HepG2 (cell line): ENCODE measurements around the gene MCEE. TPM values are rescaled to one million over a fixed set of nuclear protein-coding genes. Genes with fewer than 3 reads are reported as not detected.

Experiments used
- ATAC-seq: fragments of 200-7000 bp; cut with Tn5 transposase; 3 replicates; pipeline ENCODE4 v1.9.1; 2020; ENCODE audit warnings: mild to moderate bottlenecking, moderate library complexity
- BruUV-seq: library from RNA; stranded (reverse); fragments of 400-500 nt; replicated peaks from 2 replicates; lab custom pipeline; 2021; lab: Mats Ljungman, UMichigan
- CTCF ChIA-PET: fragments of 300-600 bp; formaldehyde crosslinking; extraction: SDS; loops from one replicate; lab custom pipeline; 2021; ENCODE audit warnings: low total read pairs, inconsistent platforms, low intra/inter-chr PET ratio; lab: Yijun Ruan, JAX
- POLR2A ChIA-PET: fragments of 350-600 bp; sonication (Branson Sonifier 250); formaldehyde crosslinking; loops from one replicate; lab custom pipeline; 2020; ENCODE audit warnings: antibody characterized with exemption, inconsistent platforms; lab: Yijun Ruan, JAX
- DNase-seq: peaks from one replicate; pipeline ENCODE4 v3.0.0-alpha.2; 2015; ENCODE audit warnings: low spot score
- FAIRE-seq: peaks from 3 replicates; lab custom pipeline; 2011; peaks lifted over from hg19 to GRCh38; lab: Jason Lieb, UNC
- H2AFZ ChIP-seq: one replicate; pipeline ENCODE4 v1.6.1; 2011; ENCODE audit warnings: low read length, inconsistent platforms
- H3K27ac ChIP-seq: fragments of 300-600 bp; 3 replicates; pipeline ENCODE4 v1.8.0; 2011; ENCODE audit warnings: mixed run types, mild to moderate bottlenecking, mixed read lengths, low read length, inconsistent platforms; ENCODE audit not compliant: insufficient read depth; ENCODE audit errors: extremely low read length
- H3K27me3 ChIP-seq, 2 experiments: fragments of 200-600 bp in 1 of 2; 2 replicates in 1 of 2; 3 replicates in 1 of 2; pipeline versions ENCODE4 v1.6.0 to v1.8.0; 2011; ENCODE audit warnings: low read length in 2 of 2, mild to moderate bottlenecking in 2 of 2, moderate library complexity in 2 of 2, inconsistent platforms in 1 of 2; ENCODE audit not compliant: insufficient read depth in 2 of 2, control insufficient read depth in 1 of 2
- H3K36me3 ChIP-seq, 2 experiments: fragments of 200-600 bp in 1 of 2; replicated peaks in 1 of 2; 2 replicates in 1 of 2; 3 replicates in 1 of 2; pipeline versions ENCODE4 v1.5.1 to v1.8.0; 2011; ENCODE audit warnings: low read length in 2 of 2, inconsistent platforms in 1 of 2; ENCODE audit not compliant: insufficient read depth in 2 of 2, control insufficient read depth in 1 of 2
- H3K4me1 ChIP-seq: 2 replicates; pipeline ENCODE4 v1.5.1; 2012; ENCODE audit warnings: low read length, inconsistent platforms; ENCODE audit not compliant: insufficient read depth
- H3K4me2 ChIP-seq: 2 replicates; pipeline ENCODE4 v1.6.0; 2011; ENCODE audit warnings: low read depth, low read length, inconsistent platforms
- H3K4me3 ChIP-seq, 3 experiments: fragments of 200-600 bp in 1 of 3; sonication (generic), shearing (Covaris generic) in 1 of 3; replicated peaks in 1 of 3; 2 replicates each; pipeline ENCODE4 v1.5.1; 2011 to 2016; ENCODE audit warnings: low read length in 3 of 3, inconsistent platforms in 2 of 3, low read depth in 2 of 3, mild to moderate bottlenecking in 2 of 3, control low read depth in 1 of 3, mixed read lengths in 1 of 3; ENCODE audit not compliant: insufficient read depth in 1 of 3
- H3K79me2 ChIP-seq: one replicate; pipeline ENCODE4 v1.6.1; 2011; ENCODE audit warnings: low read length, inconsistent platforms; ENCODE audit not compliant: insufficient read depth
- H3K9ac ChIP-seq: 2 replicates; pipeline ENCODE4 v1.6.0; 2011; ENCODE audit warnings: mild to moderate bottlenecking, low read depth, low read length, inconsistent platforms; ENCODE audit not compliant: insufficient read depth
- H3K9me3 ChIP-seq: 2 replicates; pipeline ENCODE4 v1.5.1; 2012; ENCODE audit warnings: mild to moderate bottlenecking, low read length
- H4K20me1 ChIP-seq: 2 replicates; pipeline ENCODE4 v1.6.0; 2011; ENCODE audit warnings: inconsistent platforms, mild to moderate bottlenecking, low read length, moderate library complexity; ENCODE audit not compliant: insufficient read depth
- FOXA3 ChIP-seq: IDR thresholded peaks from 2 replicates; pipeline ENCODE4 v1.6.1; 2016; ENCODE audit warnings: missing genetic modification reagents, missing compliant biosample characterization
- FOXC1 ChIP-seq: sonication (generic); formaldehyde crosslinking; IDR thresholded peaks from 2 replicates; pipeline ENCODE4 v1.8.0; 2022; ENCODE audit warnings: mild to moderate bottlenecking, missing genetic modification reagents, borderline replicate concordance
- HNF4A ChIP-seq: sonication (generic); formaldehyde crosslinking; IDR thresholded peaks from 2 replicates; pipeline ENCODE4 v1.4.0; 2020; ENCODE audit warnings: missing genetic modification reagents
- HNRNPL ChIP-seq: fragments of 200-400 bp; formaldehyde crosslinking; IDR thresholded peaks from 2 replicates; pipeline ENCODE4 v1.6.1; 2017; ENCODE audit warnings: mild to moderate bottlenecking, low read depth, low read length
- MAX ChIP-seq: IDR thresholded peaks from 2 replicates; pipeline ENCODE4 v1.6.1; 2012; ENCODE audit warnings: inconsistent platforms
- NFIC ChIP-seq: IDR thresholded peaks from 2 replicates; pipeline ENCODE4 v1.6.1; 2012; ENCODE audit warnings: mild to moderate bottlenecking, low read length, inconsistent platforms
- NONO ChIP-seq, 2 experiments: fragments of 450-650 bp in 1 of 2; sonication (generic) in 1 of 2; formaldehyde crosslinking in 1 of 2; IDR thresholded peaks in 1 of 2; conservative IDR thresholded peaks in 1 of 2; 2 replicates each; pipeline versions ENCODE4 v1.6.1 to v1.8.0; 2017 to 2022; ENCODE audit warnings: mild to moderate bottlenecking in 1 of 2, missing genetic modification reagents in 1 of 2, moderate library complexity in 1 of 2
- PBX3 ChIP-seq: sonication (generic); formaldehyde crosslinking; IDR thresholded peaks from 2 replicates; pipeline ENCODE4 v1.8.1; 2023; ENCODE audit warnings: missing genetic modification reagents, inconsistent platforms, borderline replicate concordance
- PRMT3 ChIP-seq: sonication (generic); formaldehyde crosslinking; IDR thresholded peaks from 2 replicates; pipeline ENCODE4 v1.8.1; 2022; ENCODE audit warnings: low read depth, mild to moderate bottlenecking, moderate library complexity, missing genetic modification reagents, borderline replicate concordance
- SAFB2 ChIP-seq: sonication (generic); formaldehyde crosslinking; IDR thresholded peaks from 2 replicates; pipeline ENCODE4 v1.5.1; 2020; ENCODE audit warnings: missing genetic modification reagents, low read depth, mild to moderate bottlenecking, borderline replicate concordance
- ZBTB38 ChIP-seq: sonication (generic); formaldehyde crosslinking; IDR thresholded peaks from 2 replicates; pipeline ENCODE4 v1.5.1; 2020; ENCODE audit warnings: mild to moderate bottlenecking, missing genetic modification reagents
- ZFP36L1 ChIP-seq: sonication (generic); formaldehyde crosslinking; IDR thresholded peaks from 2 replicates; pipeline ENCODE4 v1.8.0; 2022; ENCODE audit warnings: mild to moderate bottlenecking, missing genetic modification reagents, moderate library complexity
- ZMYM4 ChIP-seq: sonication (generic); formaldehyde crosslinking; IDR thresholded peaks from 2 replicates; pipeline ENCODE4 v1.8.1; 2023; ENCODE audit warnings: mild to moderate bottlenecking, missing genetic modification reagents
- ZSCAN25 ChIP-seq: sonication (generic); formaldehyde crosslinking; IDR thresholded peaks from 2 replicates; pipeline ENCODE4 v1.8.0; 2022; ENCODE audit warnings: mild to moderate bottlenecking, missing genetic modification reagents
- ZSCAN29 ChIP-seq: sonication (generic); formaldehyde crosslinking; conservative IDR thresholded peaks from 2 replicates; pipeline ENCODE4 v1.4.0; 2020; ENCODE audit warnings: mild to moderate bottlenecking, missing genetic modification reagents
- WGBS: methylation state at CpG from one replicate; pipeline ENCODE4 v1.1.6; 2017; ENCODE audit warnings: low lambda C conversion rate; 5-methylcytosine and 5-hydroxymethylcytosine counted together
- in situ Hi-C: cut with HindIII; loops from 2 replicates; pipeline ENCODE4 v1.10.0; 2017; ENCODE audit warnings: low pct_unique_long_range_greater_than_20kb; ENCODE audit not compliant: extremely low pct_ligation_motif_present
- intact Hi-C: fragments of 100-400 bp; cut with micrococcal nuclease; formaldehyde crosslinking; loops from one replicate; pipeline ENCODE4 v1.10.0; 2022; ENCODE audit not compliant: unreplicated experiment
- polyA plus RNA-seq, 8 experiments: library from polyadenylated mRNA; depleted of rRNA in 3 of 8; stranded (reverse) in 7 of 8; unstranded in 1 of 8; fragments of >200 nt; fragmentation: Illumina TruSeq in 4 of 8; extraction: Trizol in 4 of 8; gene quantifications; 2 replicates each; pipeline versions ENCODE4 v1.2.1 to v1.2.3, GENCODE V29; 2011 to 2016; ENCODE audit warnings: low read depth in 4 of 8, missing spikeins in 1 of 8, mixed read lengths in 1 of 8; ENCODE audit not compliant: insufficient read depth in 1 of 8
- total RNA-seq, 5 experiments: library from RNA; depleted of rRNA; stranded (reverse); fragments of >200 nt; fragmentation: Illumina TruSeq; extraction: Trizol; gene quantifications; 2 replicates each; pipeline ENCODE4 v1.2.3, GENCODE V29; 2016; ENCODE audit warnings: low read depth in 1 of 5
- TF ChIP-seq, protein P1 (sequence below): sonication (generic); formaldehyde crosslinking; IDR thresholded peaks from 2 replicates; pipeline ENCODE4 v1.4.0; 2020; ENCODE audit warnings: missing genetic modification reagents
- TF ChIP-seq, protein P2 (sequence below): sonication (generic); formaldehyde crosslinking; IDR thresholded peaks from 2 replicates; pipeline ENCODE4 v1.5.1; 2020; ENCODE audit warnings: missing genetic modification reagents, mild to moderate bottlenecking, borderline replicate concordance

Gene MCEE
- total and polyA plus RNA-seq, 2 of the 13 experiments (the other 11 are each of a cell fraction or from before 2014, with no cell fraction given) = 32.0 to 66.9 TPM

- intact Hi-C loops (no loop called here), in situ Hi-C loops (loop anchor here (5.0 kb wide), 1 partner anchor 56 kb away; no protein-coding TSS in a partner anchor)
- CTCF ChIA-PET = interaction anchor here (2.7 kb wide), 1 partner anchor 53 kb away, joined by 24 read pairs; no protein-coding TSS in a partner anchor
- Histone ChIP-seq H2AFZ (no peak overlapping the region), H3K27me3 (0 out of 5 replicates have a peak, but pooled peaks cover 0 to 7% of the 10 kb centered on the region in 2 experiments), H3K27ac (no peak overlapping the region), H3K9me3 (no peaks in the 10 kb centered on the region), H3K4me3 (no peak overlapping the region; a peak in 1 of 6 replicates), H3K4me2 (peak overlapping the region; percentile 36), H3K36me3 (no peaks in the 10 kb centered on the region), H3K79me2 (no peaks in the 10 kb centered on the region), H3K4me1 (peaks cover 45% of the 10 kb centered on the region), H4K20me1 (no peaks in the 10 kb centered on the region), H3K9ac (no peak overlapping the region)
- FAIRE-seq (no peak), DNase-seq (peak; percentile 50), ATAC-seq (no peak)
- POLR2A ChIA-PET = interaction anchor here (0.9 to 3.6 kb wide), 2 partner anchors 29 to 53 kb away, joined by 3 to 25 read pairs; partner anchors contain the start of genes MCEE and MPHOSPH10
- 3% methylated on average over 2 of the region's 2 CpGs for WGBS
- BruUV-seq = no TSS peak
- TF ChIP-seq NFIC (no peak), ZFP36L1 (CRISPR knock-in tag) (no peak), PRMT3 (CRISPR knock-in tag) (no peak), FOXC1 (CRISPR knock-in tag) (no peak), ZBTB38 (no peak), NONO (IDR thresholded peaks at IDR 0.05) (no peak), NONO (CRISPR knock-in tag; conservative IDR thresholded peaks at IDR 0.05) (no peak), ZSCAN29 (CRISPR knock-in tag) (no peak), HNF4A (CRISPR knock-in tag) (no peak), ZMYM4 (no peak), MAX (no peak), FOXA3 (peak; percentile 44), SAFB2 (CRISPR knock-in tag) (no peak), PBX3 (no peak), ZSCAN25 (CRISPR knock-in tag) (no peak), HNRNPL (no peak)
- TF ChIP-seq, protein P1, sequence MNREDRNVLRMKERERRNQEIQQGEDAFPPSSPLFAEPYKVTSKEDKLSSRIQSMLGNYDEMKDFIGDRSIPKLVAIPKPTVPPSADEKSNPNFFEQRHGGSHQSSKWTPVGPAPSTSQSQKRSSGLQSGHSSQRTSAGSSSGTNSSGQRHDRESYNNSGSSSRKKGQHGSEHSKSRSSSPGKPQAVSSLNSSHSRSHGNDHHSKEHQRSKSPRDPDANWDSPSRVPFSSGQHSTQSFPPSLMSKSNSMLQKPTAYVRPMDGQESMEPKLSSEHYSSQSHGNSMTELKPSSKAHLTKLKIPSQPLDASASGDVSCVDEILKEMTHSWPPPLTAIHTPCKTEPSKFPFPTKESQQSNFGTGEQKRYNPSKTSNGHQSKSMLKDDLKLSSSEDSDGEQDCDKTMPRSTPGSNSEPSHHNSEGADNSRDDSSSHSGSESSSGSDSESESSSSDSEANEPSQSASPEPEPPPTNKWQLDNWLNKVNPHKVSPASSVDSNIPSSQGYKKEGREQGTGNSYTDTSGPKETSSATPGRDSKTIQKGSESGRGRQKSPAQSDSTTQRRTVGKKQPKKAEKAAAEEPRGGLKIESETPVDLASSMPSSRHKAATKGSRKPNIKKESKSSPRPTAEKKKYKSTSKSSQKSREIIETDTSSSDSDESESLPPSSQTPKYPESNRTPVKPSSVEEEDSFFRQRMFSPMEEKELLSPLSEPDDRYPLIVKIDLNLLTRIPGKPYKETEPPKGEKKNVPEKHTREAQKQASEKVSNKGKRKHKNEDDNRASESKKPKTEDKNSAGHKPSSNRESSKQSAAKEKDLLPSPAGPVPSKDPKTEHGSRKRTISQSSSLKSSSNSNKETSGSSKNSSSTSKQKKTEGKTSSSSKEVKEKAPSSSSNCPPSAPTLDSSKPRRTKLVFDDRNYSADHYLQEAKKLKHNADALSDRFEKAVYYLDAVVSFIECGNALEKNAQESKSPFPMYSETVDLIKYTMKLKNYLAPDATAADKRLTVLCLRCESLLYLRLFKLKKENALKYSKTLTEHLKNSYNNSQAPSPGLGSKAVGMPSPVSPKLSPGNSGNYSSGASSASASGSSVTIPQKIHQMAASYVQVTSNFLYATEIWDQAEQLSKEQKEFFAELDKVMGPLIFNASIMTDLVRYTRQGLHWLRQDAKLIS (CRISPR knock-in tag) = no peak
- TF ChIP-seq, protein P2, sequence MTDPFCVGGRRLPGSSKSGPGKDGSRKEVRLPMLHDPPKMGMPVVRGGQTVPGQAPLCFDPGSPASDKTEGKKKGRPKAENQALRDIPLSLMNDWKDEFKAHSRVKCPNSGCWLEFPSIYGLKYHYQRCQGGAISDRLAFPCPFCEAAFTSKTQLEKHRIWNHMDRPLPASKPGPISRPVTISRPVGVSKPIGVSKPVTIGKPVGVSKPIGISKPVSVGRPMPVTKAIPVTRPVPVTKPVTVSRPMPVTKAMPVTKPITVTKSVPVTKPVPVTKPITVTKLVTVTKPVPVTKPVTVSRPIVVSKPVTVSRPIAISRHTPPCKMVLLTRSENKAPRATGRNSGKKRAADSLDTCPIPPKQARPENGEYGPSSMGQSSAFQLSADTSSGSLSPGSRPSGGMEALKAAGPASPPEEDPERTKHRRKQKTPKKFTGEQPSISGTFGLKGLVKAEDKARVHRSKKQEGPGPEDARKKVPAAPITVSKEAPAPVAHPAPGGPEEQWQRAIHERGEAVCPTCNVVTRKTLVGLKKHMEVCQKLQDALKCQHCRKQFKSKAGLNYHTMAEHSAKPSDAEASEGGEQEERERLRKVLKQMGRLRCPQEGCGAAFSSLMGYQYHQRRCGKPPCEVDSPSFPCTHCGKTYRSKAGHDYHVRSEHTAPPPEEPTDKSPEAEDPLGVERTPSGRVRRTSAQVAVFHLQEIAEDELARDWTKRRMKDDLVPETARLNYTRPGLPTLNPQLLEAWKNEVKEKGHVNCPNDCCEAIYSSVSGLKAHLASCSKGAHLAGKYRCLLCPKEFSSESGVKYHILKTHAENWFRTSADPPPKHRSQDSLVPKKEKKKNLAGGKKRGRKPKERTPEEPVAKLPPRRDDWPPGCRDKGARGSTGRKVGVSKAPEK = no peak
These were observed 28.4 kb downstream of the MCEE start for GRCh38 chr2:71101656-71102055.
